ENCODE measurements around the gene OSCP1. TPM values are rescaled to one million over a fixed set of nuclear protein-coding genes. Genes with fewer than 3 reads are reported as not detected.

OSCP1 gene
- total and polyA plus RNA-seq, 8 donors: 3.3 to 9.8 (median 4.8) TPM

GRCh38 chr1:36377791-36378492 lies 72.3 kb downstream of the OSCP1 start:
- ATAC-seq (no peak), FAIRE-seq (no peak), DNase-seq (no peak)
- intact Hi-C loops (cut with DNase I): no loop called here
- no peak overlapping the region for H3K4me3 ChIP-seq
- no peaks in the 10 kb centered on the region for H3K27me3 ChIP-seq
- H3K36me3 ChIP-seq: no peaks in the 10 kb centered on the region
- peaks cover 48 to 73% (median 57%) of the 10 kb centered on the region in 3 donors for H3K4me1 ChIP-seq
- WGBS, 2 donors: 73 to 79% methylated on average over 4 of the region's 4 CpGs
- H3K9me3 ChIP-seq: no peaks in the 10 kb centered on the region
- no peak overlapping the region for H3K27ac ChIP-seq
- no peak for TF ChIP-seq CTCF (IDR thresholded peaks at IDR 0.05)

- ATAC-seq (no peak), DNase-seq (no peak), FAIRE-seq (no peak)
- Histone ChIP-seq H3K27ac (peak overlapping the region in 3 of 4 donors; percentile 70 to 86 (median 78)), H3K9me3 (no peaks in the 10 kb centered on the region), H3K36me3 (no peaks in the 10 kb centered on the region), H3K4me3 (no peak overlapping the region), H3K27me3 (no peaks in the 10 kb centered on the region), H3K4me1 (peaks cover 26 to 43% (median 26%) of the 10 kb centered on the region in 3 donors)
- no peak for TF ChIP-seq CTCF (IDR thresholded peaks at IDR 0.05)
- 89 to 97% methylated on average over 3 of the region's 3 CpGs for WGBS, 2 donors
- intact Hi-C loops (cut with DNase I): no loop called here
Measured at GRCh38 chr1:36372617-36373016, 77.6 kb downstream of the OSCP1 start.

- intact Hi-C loops (cut with DNase I): no loop called here
- 38 to 41% methylated on average over 7 of the region's 7 CpGs for WGBS, 2 donors
- no peaks in the 10 kb centered on the region for H3K36me3 ChIP-seq
- DNase-seq: peak; percentile 67 to 89 (median 82)
- H3K9me3 ChIP-seq: no peaks in the 10 kb centered on the region
- H3K27ac ChIP-seq: no peak overlapping the region
- ATAC-seq: peak; percentile 44 to 75 (median 68)
- TF ChIP-seq CTCF (IDR thresholded peaks at IDR 0.05): peak; percentile 83 to 94 (median 92)
- peaks cover 10 to 25% (median 11%) of the 10 kb centered on the region in 3 donors for H3K4me1 ChIP-seq
- no peak for FAIRE-seq
- H3K4me3 ChIP-seq: no peak overlapping the region
- no peaks in the 10 kb centered on the region for H3K27me3 ChIP-seq
Measured at GRCh38 chr1:36369061-36369861, 81.0 kb downstream of the OSCP1 start.

Other genes starting within 250 kb of the OSCP1 start
- gene THRAP3, start 226.0 kb downstream of the OSCP1 start, total RNA-seq: 10 to 100 TPM; 24.0 to 54.7 (median 34.8) TPM
- gene THRAP3, start 226.0 kb downstream of the OSCP1 start, polyA plus RNA-seq: 10 to 100 TPM; 17.0 to 27.5 TPM
- 1 to 10 TPM in 2 of 6 donors, under 1 TPM in 4; 0.41 to 1.7 (median 0.58) TPM for gene SH3D21, start 144.1 kb downstream of the OSCP1 start, total RNA-seq
- gene SH3D21, start 144.1 kb downstream of the OSCP1 start, polyA plus RNA-seq: 1 to 10 TPM; 1.7 to 2.6 TPM
- 10 to 100 TPM in 1 of 6 donors, 1 to 10 TPM in 5; 3.3 to 11.4 (median 3.9) TPM for gene EVA1B, start 126.8 kb downstream of the OSCP1 start, total RNA-seq
- 10 to 100 TPM; 13.3 to 14.0 TPM for gene EVA1B, start 126.8 kb downstream of the OSCP1 start, polyA plus RNA-seq
- 10 to 100 TPM; 32.9 to 68.1 (median 40.8) TPM for gene STK40, start 64.5 kb downstream of the OSCP1 start, total RNA-seq
- 10 to 100 TPM; 21.2 to 26.2 TPM for gene STK40, start 64.5 kb downstream of the OSCP1 start, polyA plus RNA-seq
- 10 to 100 TPM in 5 of 6 donors, 1 to 10 TPM in 1; 9.5 to 16.4 (median 13.5) TPM for gene LSM10, start 52.5 kb downstream of the OSCP1 start, total RNA-seq
- 10 to 100 TPM; 21.4 to 26.9 TPM for gene LSM10, start 52.5 kb downstream of the OSCP1 start, polyA plus RNA-seq
- 10 to 100 TPM; 20.4 to 27.8 (median 26.1) TPM for gene MRPS15, start 13.9 kb upstream of the OSCP1 start, total RNA-seq
- gene MRPS15, start 13.9 kb upstream of the OSCP1 start, polyA plus RNA-seq: 10 to 100 TPM; 62.6 to 79.3 TPM
- gene CSF3R, start 32.5 kb upstream of the OSCP1 start, total RNA-seq: 10 to 100 TPM in 1 of 6 donors, 1 to 10 TPM in 4, under 1 TPM in 1; 0.47 to 13.4 (median 3.4) TPM
- gene CSF3R, start 32.5 kb upstream of the OSCP1 start, polyA plus RNA-seq: 1 to 10 TPM; 2.4 to 2.9 TPM